H1 (cell line): ENCODE measurements around the gene MCEMP1. TPM values are rescaled to one million over a fixed set of nuclear protein-coding genes. Genes with fewer than 3 reads are reported as not detected.

Experiments used
- CTCF ChIA-PET: fragments of 300-600 bp; sonication (Branson Sonifier 250); formaldehyde crosslinking; loops from one replicate; lab custom pipeline; 2021; ENCODE audit not compliant: partially characterized antibody; lab: Charles Lee
- POLR2A ChIA-PET: fragments of 300-600 bp; sonication (Branson Sonifier 250); formaldehyde crosslinking; loops from one replicate; lab custom pipeline; 2021; ENCODE audit warnings: inconsistent platforms; ENCODE audit not compliant: partially characterized antibody; lab: Charles Lee
- DNase-seq, 2 experiments: peaks; one replicate each; pipeline versions ENCODE4 v3.0.0 to v3.0.0-alpha.2; 2010 to 2022; ENCODE audit warnings: low spot score in 2 of 2, low read depth in 1 of 2, mixed read lengths in 1 of 2
- FAIRE-seq: peaks from 2 replicates; lab custom pipeline; 2011; peaks lifted over from hg19 to GRCh38; lab: Jason Lieb, UNC
- H2AFZ ChIP-seq: 2 replicates; pipeline ENCODE4 v1.8.1; 2012; ENCODE audit warnings: low read length, inconsistent platforms
- H2AK5ac ChIP-seq: 2 replicates; pipeline ENCODE4 v1.6.1; 2013; ENCODE audit warnings: low read depth, low read length
- H2BK120ac ChIP-seq: replicated peaks from 2 replicates; pipeline ENCODE3; 2013; ENCODE audit warnings: low read depth, low read length, inconsistent platforms
- H2BK12ac ChIP-seq: 2 replicates; pipeline ENCODE4 v1.6.1; 2013; ENCODE audit warnings: low read depth, low read length
- H2BK15ac ChIP-seq: 2 replicates; pipeline ENCODE4 v1.6.1; 2013; ENCODE audit warnings: low read length
- H2BK20ac ChIP-seq: 2 replicates; pipeline ENCODE4 v1.6.1; 2013; ENCODE audit warnings: low read length
- H2BK5ac ChIP-seq: 2 replicates; pipeline ENCODE4 v1.6.1; 2013; ENCODE audit warnings: low read depth, low read length
- H3K14ac ChIP-seq: 2 replicates; pipeline ENCODE4 v1.6.1; 2013; ENCODE audit warnings: inconsistent platforms; ENCODE audit not compliant: insufficient read length
- H3K18ac ChIP-seq: 2 replicates; pipeline ENCODE4 v1.6.1; 2013; ENCODE audit warnings: low read length; ENCODE audit errors: extremely low read depth
- H3K23ac ChIP-seq: 2 replicates; pipeline ENCODE4 v1.6.1; 2013; ENCODE audit warnings: inconsistent platforms; ENCODE audit not compliant: insufficient read length
- H3K23me2 ChIP-seq: 2 replicates; pipeline ENCODE4 v1.6.1; 2013; ENCODE audit warnings: low read depth, low read length
- H3K27ac ChIP-seq: 2 replicates; pipeline ENCODE4 v1.6.1; 2011; ENCODE audit warnings: low read depth, low read length, inconsistent platforms
- H3K27me3 ChIP-seq, 4 experiments: replicated peaks in 1 of 4; 1 replicate in 1 of 4; 2 replicates in 3 of 4; pipeline versions ENCODE4 v1.6.1 to v1.8.1; 2011 to 2013; ENCODE audit warnings: low read length in 3 of 4, mild to moderate bottlenecking in 3 of 4, inconsistent platforms in 2 of 4, mixed read lengths in 2 of 4, moderate library complexity in 1 of 4; ENCODE audit not compliant: control insufficient read depth in 3 of 4, insufficient read depth in 3 of 4; ENCODE audit errors: extremely low read depth in 1 of 4
- H3K36me3 ChIP-seq, 4 experiments: 2 replicates each; pipeline versions ENCODE4 v1.6.1 to v1.8.1; 2011 to 2013; ENCODE audit warnings: mild to moderate bottlenecking in 4 of 4, low read length in 3 of 4, moderate library complexity in 2 of 4, control low read depth in 1 of 4, inconsistent platforms in 1 of 4; ENCODE audit not compliant: insufficient read depth in 4 of 4, control insufficient read depth in 2 of 4
- H3K4ac ChIP-seq: replicated peaks from 2 replicates; pipeline ENCODE3; 2013; ENCODE audit warnings: low read length, low read depth, mixed read lengths, inconsistent platforms; ENCODE audit not compliant: insufficient read length
- H3K4me1 ChIP-seq, 4 experiments: replicated peaks in 1 of 4; 1 replicate in 1 of 4; 2 replicates in 3 of 4; pipeline versions ENCODE4 v1.6.1 to v1.8.1; 2011 to 2013; ENCODE audit warnings: low read length in 3 of 4, inconsistent platforms in 2 of 4, mixed read lengths in 1 of 4; ENCODE audit not compliant: insufficient read depth in 4 of 4, control insufficient read depth in 3 of 4
- H3K4me2 ChIP-seq, 2 experiments: 2 replicates each; pipeline versions ENCODE4 v1.6.1 to v1.8.1; 2011 to 2013; ENCODE audit warnings: low read depth in 2 of 2, low read length in 2 of 2, control low read depth in 1 of 2, inconsistent platforms in 1 of 2, mild to moderate bottlenecking in 1 of 2; ENCODE audit not compliant: insufficient read depth in 1 of 2
- H3K4me3 ChIP-seq, 4 experiments: fragments of 200-600, 300-600 bp in 1 of 4; sonication (generic), shearing (Covaris generic), sonication (Bioruptor Twin) in 1 of 4; 2 replicates each; pipeline versions ENCODE4 v1.5.1 to v1.8.1; 2011 to 2016; ENCODE audit warnings: low read length in 4 of 4, low read depth in 3 of 4, control low read depth in 2 of 4, inconsistent platforms in 2 of 4, mild to moderate bottlenecking in 2 of 4, mixed read lengths in 1 of 4, moderate library complexity in 1 of 4; ENCODE audit not compliant: insufficient read depth in 2 of 4; ENCODE audit errors: extremely low read depth in 1 of 4
- H3K56ac ChIP-seq: replicated peaks from 2 replicates; pipeline ENCODE3; 2013; ENCODE audit warnings: low read depth, mild to moderate bottlenecking, mixed read lengths, low read length, inconsistent platforms; ENCODE audit not compliant: insufficient read length
- H3K79me1 ChIP-seq: 2 replicates; pipeline ENCODE4 v1.6.1; 2013; ENCODE audit warnings: low read depth, low read length, control low read depth
- H3K79me2 ChIP-seq, 2 experiments: 2 replicates each; pipeline versions ENCODE4 v1.6.1 to v1.8.1; 2012 to 2013; ENCODE audit warnings: low read length in 2 of 2, mild to moderate bottlenecking in 2 of 2, inconsistent platforms in 1 of 2; ENCODE audit not compliant: insufficient read depth in 2 of 2, control insufficient read depth in 1 of 2
- H3K9ac ChIP-seq, 4 experiments: replicated peaks in 1 of 4; 1 replicate in 1 of 4; 2 replicates in 3 of 4; pipeline versions ENCODE4 v1.6.1 to v1.8.1; 2011 to 2013; ENCODE audit warnings: low read depth in 3 of 4, low read length in 3 of 4, control low read depth in 2 of 4, mild to moderate bottlenecking in 2 of 4, moderate library complexity in 2 of 4, inconsistent platforms in 1 of 4; ENCODE audit errors: extremely low read depth in 1 of 4
- H3K9me3 ChIP-seq, 2 experiments: 2 replicates each; pipeline versions ENCODE4 v1.6.1 to v1.8.1; 2012 to 2013; ENCODE audit warnings: mild to moderate bottlenecking in 2 of 2, moderate library complexity in 2 of 2, control low read depth in 1 of 2, inconsistent platforms in 1 of 2, low read depth in 1 of 2, low read length in 1 of 2, mixed read lengths in 1 of 2; ENCODE audit not compliant: insufficient read depth in 2 of 2
- H4K20me1 ChIP-seq, 2 experiments: replicated peaks in 1 of 2; 2 replicates each; pipeline versions ENCODE3 to v1.8.1; 2011 to 2013; ENCODE audit warnings: inconsistent platforms in 2 of 2, low read length in 2 of 2, mild to moderate bottlenecking in 1 of 2; ENCODE audit not compliant: insufficient read depth in 2 of 2, control insufficient read depth in 1 of 2
- H4K5ac ChIP-seq: 2 replicates; pipeline ENCODE4 v1.6.1; 2013; ENCODE audit warnings: low read length, low read depth, mixed read lengths, inconsistent platforms; ENCODE audit not compliant: insufficient read length
- H4K8ac ChIP-seq: 2 replicates; pipeline ENCODE4 v1.8.0; 2013; ENCODE audit warnings: mild to moderate bottlenecking, moderate library complexity, low read length, inconsistent platforms; ENCODE audit not compliant: insufficient read depth; ENCODE audit errors: extremely low read depth
- H4K91ac ChIP-seq: replicated peaks from 2 replicates; pipeline ENCODE3; 2013; ENCODE audit warnings: low read length, mixed read lengths, inconsistent platforms; ENCODE audit not compliant: insufficient read length
- BCL11A ChIP-seq, 2 experiments: IDR thresholded peaks; one replicate each; pipeline ENCODE4 v1.6.1; 2011; ENCODE audit warnings: low read depth in 2 of 2, low read length in 2 of 2, mild to moderate bottlenecking in 2 of 2
- CREB1 ChIP-seq: IDR thresholded peaks from 2 replicates; pipeline ENCODE4 v1.6.1; 2012; ENCODE audit warnings: inconsistent platforms
- EGR1 ChIP-seq: IDR thresholded peaks from 2 replicates; pipeline ENCODE4 v1.6.1; 2011; ENCODE audit warnings: low read depth, low read length, borderline replicate concordance
- EP300 ChIP-seq, 2 experiments: IDR thresholded peaks; 1 replicate in 1 of 2; 2 replicates in 1 of 2; pipeline ENCODE4 v1.6.1; 2011 to 2012; ENCODE audit warnings: low read depth in 2 of 2, low read length in 2 of 2, mild to moderate bottlenecking in 2 of 2, borderline replicate concordance in 1 of 2, inconsistent platforms in 1 of 2, moderate library complexity in 1 of 2
- FOSL1 ChIP-seq: IDR thresholded peaks from 2 replicates; pipeline ENCODE4 v1.6.1; 2011; ENCODE audit warnings: mild to moderate bottlenecking, low read depth, low read length, moderate library complexity; ENCODE audit not compliant: insufficient read depth
- PHF8 ChIP-seq: fragments of 200-600 bp; sonication (generic); conservative IDR thresholded peaks from 2 replicates; pipeline ENCODE4 v1.7.1; 2012; ENCODE audit warnings: low read depth, mild to moderate bottlenecking, inconsistent platforms, low read length, moderate library complexity
- RBBP5 ChIP-seq: IDR thresholded peaks from 2 replicates; pipeline ENCODE4 v1.7.1; 2012; ENCODE audit warnings: low read depth, mild to moderate bottlenecking, inconsistent platforms, low read length, moderate library complexity, borderline replicate concordance
- SP2 ChIP-seq: IDR thresholded peaks from 2 replicates; pipeline ENCODE4 v1.6.1; 2012; ENCODE audit warnings: mild to moderate bottlenecking, low read length, inconsistent platforms
- SP4 ChIP-seq: IDR thresholded peaks from 2 replicates; pipeline ENCODE4 v1.6.1; 2012; ENCODE audit warnings: low read length, inconsistent platforms
- TAF7 ChIP-seq: optimal IDR thresholded peaks from 2 replicates; pipeline ENCODE3; 2011; ENCODE audit warnings: low read depth, mild to moderate bottlenecking, inconsistent platforms, low read length, moderate library complexity, borderline replicate concordance
- TBP ChIP-seq: IDR thresholded peaks from 2 replicates; pipeline ENCODE4 v1.6.1; 2011; ENCODE audit warnings: low read depth, low read length, improper control_type of control experiment
- WGBS, 2 experiments: shearing (Covaris generic) in 1 of 2; methylation state at CpG; one replicate each; pipeline versions ENCODE4 v1.1.6 to v1.1.7; 2013 to 2015; ENCODE audit warnings: low lambda C conversion rate in 2 of 2, mixed read lengths in 2 of 2, inconsistent platforms in 1 of 2, low coverage in 1 of 2, missing lambda C conversion rate in 1 of 2; ENCODE audit not compliant: insufficient replicate concordance in 2 of 2, insufficient coverage in 1 of 2, insufficient read length in 1 of 2; ENCODE audit errors: extremely low coverage in 1 of 2, missing lambda C conversion rate in 1 of 2; 5-methylcytosine and 5-hydroxymethylcytosine counted together
- polyA plus RNA-seq, 7 experiments: library from polyadenylated mRNA; depleted of rRNA in 3 of 7; stranded (reverse) in 5 of 7; unstranded in 2 of 7; fragments of >200 nt in 5 of 7; fragments of 200-250 nt in 2 of 7; gene quantifications; 1 replicate in 5 of 7; 2 replicates in 1 of 7; 4 replicates in 1 of 7; pipeline versions ENCODE4 v1.2.1 to v1.2.3, GENCODE V29; 2011 to 2013; ENCODE audit warnings: missing spikeins in 2 of 7, mixed read lengths in 2 of 7
- total RNA-seq: library from RNA; stranded (reverse); fragmentation: NEBNext Ultra II Directional; extraction: Animal tissue kit (Norgen Biotek cat#: 25700); gene quantifications from 2 replicates; pipeline ENCODE4 v1.2.1, GENCODE V29; 2021

Gene MCEMP1
- total and polyA plus RNA-seq, 2 of the 8 experiments (the other 6 are each of a cell fraction or from before 2014, with no cell fraction given), result not detected

GRCh38 chr19:7681340-7682174, 4.7 kb downstream of the MCEMP1 start:
- Histone ChIP-seq H3K9ac (peak overlapping the region in 2 of 4 experiments; percentile 48 to 60; a peak in 4 of 7 replicates), H3K4me1 (peaks cover 0 to 6% (median 4%) of the 10 kb centered on the region in 4 experiments; a peak in 5 of 7 replicates), H4K91ac (peak overlapping the region; percentile 44), H3K9me3 (no peaks in the 10 kb centered on the region), H2BK15ac (peak overlapping the region; percentile 29; the same call in 1 of the 2 replicates), H2AFZ (no peak overlapping the region), H3K14ac (no peak overlapping the region), H4K5ac (peak overlapping the region; percentile 79), H3K56ac (peak overlapping the region; percentile 90), H3K4ac (peak overlapping the region; percentile 32), H2BK20ac (no peak overlapping the region), H2BK5ac (peak overlapping the region; percentile 2), H3K4me2 (peak overlapping the region; percentile 57 to 80), H3K23ac (no peak overlapping the region), H4K8ac (no peak overlapping the region; the same call in none of the 2 replicates), H3K79me2 (peaks cover 0 to 6% of the 10 kb centered on the region in 2 experiments; a peak in 1 of 4 replicates), H3K4me3 (peak overlapping the region; percentile 53 to 98 (median 80)), H3K18ac (peak overlapping the region; percentile 78), H3K23me2 (peaks cover 8% of the 10 kb centered on the region; the same call in 1 of the 2 replicates), H3K36me3 (peaks cover 0 to 12% (median 6%) of the 10 kb centered on the region in 4 experiments; a peak in 4 of 8 replicates), H2BK12ac (0 out of 2 replicates have a peak overlapping the region, but pooled peaks have one; percentile 35), H4K20me1 (peaks cover 0 to 8% of the 10 kb centered on the region in 2 experiments), H2BK120ac (no peak overlapping the region), H2AK5ac (no peak overlapping the region), H3K27ac (peak overlapping the region; percentile 60), H3K79me1 (peaks cover 4% of the 10 kb centered on the region), H3K27me3 (peaks cover 0 to 6% (median 1%) of the 10 kb centered on the region in 4 experiments; a peak in 2 of 7 replicates)
- 23% methylated on average over 33 of the region's 43 CpGs; no CpG with 5 or more reads in 1 of the 2 experiments for WGBS, 2 experiments
- CTCF ChIA-PET, result interaction anchor here (0.7 to 2.5 kb wide), 40 partner anchors 11 to 327 kb away, joined by 3 to 36 read pairs (median 5); partner anchors contain the start of genes CD209, RETN and ZNF358
- no peak for FAIRE-seq
- POLR2A ChIA-PET, result interaction anchor here (0.6 to 2.1 kb wide), 9 partner anchors 12 to 196 kb away, joined by 3 to 11 read pairs (median 4); no protein-coding TSS in a partner anchor
- DNase-seq, result peak; percentile 62 to 82
- no peak for TF ChIP-seq SP2
- TF ChIP-seq TAF7, result no peak
- 0 out of 2 replicates have a peak, but pooled peaks have one; percentile 27 for TF ChIP-seq PHF8
- TF ChIP-seq RBBP5, result no peak
- no peak for TF ChIP-seq SP4
- TF ChIP-seq TBP, result no peak
- TF ChIP-seq EGR1, result no peak
- no peak for TF ChIP-seq FOSL1
- TF ChIP-seq CREB1, result peak; percentile 54; the same call in 1 of the 2 replicates
- TF ChIP-seq BCL11A (IDR thresholded peaks at IDR 0.05; ENCODE audit: low read depth in 2 of 2, low read length in 2 of 2), result no peak
- peak in 1 of 2 experiments; percentile 32; a peak in 1 of 3 replicates for TF ChIP-seq EP300 (IDR thresholded peaks at IDR 0.05; ENCODE audit: borderline replicate concordance in 1 of 2, low read depth in 2 of 2, low read length in 2 of 2)
